ENCODE results near the gene RIPK3.

Gene RIPK3

GRCh38 chr14:24376448-24377070 lies 36.8 kb upstream of the RIPK3 start:
- TF ChIP-seq GATA3 (IDR thresholded peaks at IDR 0.05; ENCODE audit: low read depth, low read length) (no peak), GATA2 (IDR thresholded peaks at IDR 0.05; ENCODE audit: low read depth, low read length) (no peak)

- TF ChIP-seq GATA3 (IDR thresholded peaks at IDR 0.05; ENCODE audit: low read depth, low read length) (no peak), GATA2 (IDR thresholded peaks at IDR 0.05; ENCODE audit: low read depth, low read length) (no peak)
These were observed 33.1 kb upstream of the RIPK3 start for GRCh38 chr14:24372701-24373416.

GRCh38 chr14:24370748-24371147 lies 31.0 kb upstream of the RIPK3 start:
- TF ChIP-seq GATA3 (IDR thresholded peaks at IDR 0.05; ENCODE audit: low read depth, low read length) (no peak), GATA2 (IDR thresholded peaks at IDR 0.05; ENCODE audit: low read depth, low read length) (no peak)

GRCh38 chr14:24369907-24370687 lies 30.3 kb upstream of the RIPK3 start:
- TF ChIP-seq GATA3 (IDR thresholded peaks at IDR 0.05; ENCODE audit: low read depth, low read length) (no peak), GATA2 (IDR thresholded peaks at IDR 0.05; ENCODE audit: low read depth, low read length) (no peak)

GRCh38 chr14:24369463-24369862 lies 29.7 kb upstream of the RIPK3 start:
- no peak for TF ChIP-seq GATA2 (IDR thresholded peaks at IDR 0.05; ENCODE audit: low read depth, low read length)

- no peak for TF ChIP-seq GATA3 (IDR thresholded peaks at IDR 0.05; ENCODE audit: low read depth, low read length)
- TF ChIP-seq GATA2 (IDR thresholded peaks at IDR 0.05; ENCODE audit: low read depth, low read length), result no peak
These were observed 28.9 kb upstream of the RIPK3 start for GRCh38 chr14:24368562-24369252.

GRCh38 chr14:24368212-24368561 lies 28.4 kb upstream of the RIPK3 start:
- TF ChIP-seq GATA3 (IDR thresholded peaks at IDR 0.05; ENCODE audit: low read depth, low read length) (no peak), GATA2 (IDR thresholded peaks at IDR 0.05; ENCODE audit: low read depth, low read length) (no peak)

- TF ChIP-seq GATA2 (IDR thresholded peaks at IDR 0.05; ENCODE audit: low read depth, low read length) (no peak), GATA3 (IDR thresholded peaks at IDR 0.05; ENCODE audit: low read depth, low read length) (no peak)
These were observed 27.9 kb upstream of the RIPK3 start, which contains the start of gene NFATC4 for GRCh38 chr14:24367514-24368211. Gene NFATC4, plus strand, starts transcription at chr14:24368184. Its CDS starts 157 bp downstream, at chr14:24368341.

GRCh38 chr14:24366721-24367513 lies 27.1 kb upstream of the RIPK3 start:
- TF ChIP-seq GATA2 (IDR thresholded peaks at IDR 0.05; ENCODE audit: low read depth, low read length) (no peak), GATA3 (IDR thresholded peaks at IDR 0.05; ENCODE audit: low read depth, low read length) (no peak)

- TF ChIP-seq GATA3 (IDR thresholded peaks at IDR 0.05; ENCODE audit: low read depth, low read length), result no peak
- TF ChIP-seq GATA2 (IDR thresholded peaks at IDR 0.05; ENCODE audit: low read depth, low read length), result no peak
These were observed 26.6 kb upstream of the RIPK3 start for GRCh38 chr14:24366413-24366720.

- no peak for TF ChIP-seq GATA2 (IDR thresholded peaks at IDR 0.05; ENCODE audit: low read depth, low read length)
- no peak for TF ChIP-seq GATA3 (IDR thresholded peaks at IDR 0.05; ENCODE audit: low read depth, low read length)
These were observed 26.0 kb upstream of the RIPK3 start for GRCh38 chr14:24365600-24366412.

- TF ChIP-seq GATA2 (IDR thresholded peaks at IDR 0.05; ENCODE audit: low read depth, low read length) (no peak), GATA3 (IDR thresholded peaks at IDR 0.05; ENCODE audit: low read depth, low read length) (no peak)
These were observed 25.1 kb upstream of the RIPK3 start for GRCh38 chr14:24364841-24365240.

Data from SH-SY5Y (cell line).